ENCODE measurements around the gene HSPA8.
"Not testable (repeated sequence)": the region's sequence is repeated elsewhere in the genome, so short reads cannot be mapped to it uniquely, and the experiment has no call there.

HSPA8 gene

DNA sequence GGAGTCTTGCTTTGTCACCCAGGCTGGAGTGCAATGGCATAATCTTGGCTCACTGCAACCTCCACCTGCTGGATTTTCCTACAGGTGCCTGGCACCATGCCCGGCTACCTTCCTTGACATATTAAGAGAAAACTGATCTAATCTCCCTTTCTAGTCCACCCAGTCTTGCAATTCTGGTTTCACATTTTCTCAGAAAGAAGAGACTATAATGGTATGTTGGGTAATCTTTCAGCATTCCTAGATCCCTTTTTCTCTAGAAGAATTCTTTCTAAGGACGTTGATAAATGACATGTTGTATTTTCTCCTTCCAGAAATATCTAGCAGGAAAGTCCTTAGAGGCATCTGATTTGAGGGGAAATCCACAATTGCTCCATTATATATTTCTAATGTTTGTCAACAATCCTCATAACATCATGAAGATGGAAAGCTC, 10.4 kb upstream of the HSPA8 start:
- DNase-seq (ENCODE audit: low spot score): no peak

DNA sequence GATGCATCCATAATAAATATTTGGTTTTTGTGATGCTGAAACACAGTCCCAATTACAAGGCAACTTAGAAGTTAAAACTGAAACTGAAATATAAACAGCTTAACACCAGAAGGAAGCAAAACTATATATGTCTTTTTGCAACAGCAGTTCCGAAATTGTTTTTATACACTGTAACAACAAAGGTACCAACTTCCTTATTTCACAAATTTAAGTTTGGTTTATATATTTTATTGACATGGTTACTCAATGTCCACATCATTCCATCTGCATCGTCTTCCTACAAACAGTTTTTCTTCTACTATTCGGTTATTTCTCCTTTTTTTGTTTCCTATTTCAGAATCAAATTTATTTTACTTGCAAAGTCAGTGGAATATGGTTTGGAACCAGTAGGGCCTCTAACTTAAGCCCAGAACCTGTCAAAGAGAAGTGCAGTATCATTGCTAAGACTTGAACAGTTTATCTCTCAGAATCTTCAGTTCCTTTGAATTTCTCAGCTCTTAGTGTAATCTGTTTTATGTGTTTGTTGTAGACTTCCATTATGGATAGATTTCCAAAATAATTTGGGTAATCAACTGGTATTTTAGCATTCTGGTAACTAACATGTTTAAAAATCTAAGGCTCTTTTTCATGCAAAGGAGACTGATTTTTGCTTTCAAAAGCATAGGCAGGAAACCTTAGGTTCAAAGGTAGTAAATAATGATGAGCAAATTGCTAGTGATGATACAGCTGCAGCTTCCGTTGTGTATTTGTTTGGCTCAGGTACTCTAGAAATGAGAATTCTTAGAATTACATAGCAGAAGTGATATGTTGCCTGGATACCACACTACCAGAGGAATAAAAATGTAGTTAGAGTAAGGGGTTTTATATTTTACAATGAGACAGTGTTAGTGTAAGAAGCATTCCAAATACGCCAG, 8.2 kb upstream of the HSPA8 start:
- DNase-seq (ENCODE audit: low spot score): peak; percentile 77

DNA sequence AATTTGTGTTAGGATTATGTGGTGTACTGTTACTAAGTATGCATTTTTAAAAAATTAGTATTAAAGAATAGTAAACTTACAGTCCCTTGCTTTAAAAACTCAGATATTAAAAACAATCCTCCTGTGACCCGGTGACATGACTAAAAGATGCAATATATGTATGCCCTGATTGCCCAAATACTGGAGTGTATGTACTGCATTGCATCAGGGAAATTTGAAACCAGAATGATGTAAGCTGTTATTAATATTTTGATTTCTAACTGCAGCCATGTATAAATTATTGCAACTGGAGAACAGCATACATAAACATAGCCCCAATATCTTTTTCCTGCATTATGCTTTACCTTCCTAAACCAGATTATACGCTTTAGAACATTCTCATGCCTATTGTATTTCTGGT, 3.7 kb upstream of the HSPA8 start:
- no peak for DNase-seq (ENCODE audit: low spot score)

DNA sequence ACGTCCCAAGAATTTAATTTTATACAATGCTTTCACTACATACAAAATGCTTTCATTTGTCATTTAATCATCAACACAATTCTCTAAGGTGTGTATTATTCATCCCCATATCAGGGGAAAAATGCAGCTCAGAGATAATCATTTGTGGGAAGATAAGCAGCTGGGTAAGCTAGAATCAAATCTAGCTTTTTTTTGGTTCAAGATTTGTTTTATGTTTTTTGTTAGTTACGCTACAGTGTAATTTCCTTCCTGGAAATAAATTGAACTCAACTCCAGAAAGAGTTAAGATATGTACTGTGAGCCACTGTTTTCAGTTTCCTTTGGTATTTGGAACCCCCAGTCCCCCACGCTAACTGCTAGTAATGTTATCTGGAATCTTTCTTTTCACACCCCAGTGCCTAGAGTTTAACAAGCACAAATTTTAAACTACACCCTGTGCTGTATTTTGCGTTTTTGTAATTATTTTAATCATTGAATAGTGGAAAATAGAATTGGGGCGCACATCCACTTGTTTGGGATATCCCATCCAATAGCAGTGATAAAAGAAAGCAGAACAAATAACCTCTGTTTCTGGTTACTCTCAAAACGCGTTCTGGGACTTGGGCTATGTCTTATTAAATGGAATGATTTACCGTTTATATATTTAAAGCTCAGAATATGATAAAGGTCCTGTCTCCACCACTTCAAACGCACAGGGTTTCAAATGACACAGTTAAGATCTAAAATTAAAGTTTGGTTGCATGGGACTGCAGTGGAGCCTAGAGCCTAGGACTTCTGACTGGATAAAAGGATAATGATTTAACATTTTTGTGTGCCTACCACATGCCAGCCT, 2.1 kb upstream of the HSPA8 start:
- peak; percentile 58 for DNase-seq (ENCODE audit: low spot score)

DNA sequence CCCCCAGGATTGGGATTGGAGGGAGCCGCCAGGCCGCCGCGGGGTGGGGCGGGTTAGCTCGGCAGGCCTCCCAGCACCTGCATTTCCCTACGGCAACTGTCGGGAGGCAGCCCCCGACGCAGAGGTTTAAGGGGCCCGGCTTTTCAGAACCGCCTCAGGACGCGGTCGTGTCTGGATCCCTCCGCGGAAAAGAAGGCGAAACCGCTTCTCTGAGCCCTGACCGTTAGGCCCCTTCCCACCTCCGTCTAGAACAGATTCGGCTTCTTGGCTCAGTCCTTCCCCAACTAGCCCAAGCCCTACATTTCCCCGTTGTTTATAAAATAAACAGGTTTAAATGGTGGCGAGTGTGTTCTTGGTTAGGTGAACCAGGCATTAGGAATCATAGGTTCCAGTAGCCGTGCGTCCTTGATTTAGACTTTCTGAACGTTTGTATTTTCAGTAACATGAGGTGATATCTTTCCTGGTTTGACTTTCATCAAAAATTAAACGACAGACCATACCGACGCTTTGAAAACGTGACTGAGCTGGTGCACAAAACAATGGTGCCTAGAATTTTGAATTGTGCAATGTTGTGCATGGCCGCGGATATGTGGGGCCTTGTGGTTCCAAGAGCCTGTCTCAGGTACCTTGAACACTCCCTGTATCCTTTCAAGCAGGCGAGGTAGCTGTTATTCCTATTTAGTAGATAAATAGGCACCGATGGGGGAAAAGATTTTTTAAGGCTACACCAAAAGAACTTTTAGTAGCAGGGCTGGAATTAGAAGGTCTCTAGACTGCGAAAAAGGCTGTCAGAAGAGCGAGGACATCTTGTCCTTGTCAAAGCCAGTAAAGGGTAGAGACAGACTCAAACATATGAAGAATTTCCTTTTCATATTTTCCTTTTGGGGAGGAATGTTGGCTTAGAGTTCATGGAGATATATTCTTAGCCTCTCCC, 1.2 kb upstream of the HSPA8 start:
- no peak for DNase-seq (ENCODE audit: low spot score)

DNA sequence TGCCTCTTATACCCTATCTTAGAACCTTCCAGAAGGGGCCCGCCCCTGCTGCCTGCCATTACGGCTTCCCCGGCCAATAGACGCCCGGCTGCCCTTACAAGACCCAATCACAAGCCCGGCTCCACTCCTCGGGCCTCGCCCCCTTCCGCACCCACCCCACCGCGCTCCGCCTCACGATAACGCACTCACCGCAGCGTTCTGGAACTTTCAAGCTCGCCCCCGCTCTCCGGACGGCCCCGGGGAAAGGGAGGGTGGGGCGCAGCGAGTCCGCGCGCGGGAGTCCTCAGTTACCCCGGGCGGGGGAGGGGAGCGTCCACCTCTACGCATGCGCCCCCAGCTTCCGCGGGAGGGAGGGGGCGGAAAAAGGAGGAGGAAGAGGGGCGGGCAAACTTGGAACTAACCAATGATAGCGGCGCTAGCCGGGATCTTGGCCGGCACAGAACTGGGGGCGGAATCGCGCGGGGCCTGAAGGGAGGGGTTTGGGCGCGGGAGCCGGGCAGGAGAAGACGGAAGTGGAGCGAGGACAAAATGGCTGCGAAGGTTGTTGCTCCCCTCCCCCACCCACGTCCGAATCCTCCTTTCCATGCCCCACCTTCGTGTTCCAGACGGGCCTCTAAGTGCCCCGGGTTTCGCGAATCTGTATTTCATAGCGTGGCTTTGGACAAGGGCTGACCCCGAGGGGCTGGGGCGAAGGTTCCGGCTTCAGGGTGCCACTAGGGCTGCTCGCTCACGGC, 389 bp upstream of the HSPA8 start:
- peak; percentile 99 for DNase-seq (ENCODE audit: low spot score)

DNA sequence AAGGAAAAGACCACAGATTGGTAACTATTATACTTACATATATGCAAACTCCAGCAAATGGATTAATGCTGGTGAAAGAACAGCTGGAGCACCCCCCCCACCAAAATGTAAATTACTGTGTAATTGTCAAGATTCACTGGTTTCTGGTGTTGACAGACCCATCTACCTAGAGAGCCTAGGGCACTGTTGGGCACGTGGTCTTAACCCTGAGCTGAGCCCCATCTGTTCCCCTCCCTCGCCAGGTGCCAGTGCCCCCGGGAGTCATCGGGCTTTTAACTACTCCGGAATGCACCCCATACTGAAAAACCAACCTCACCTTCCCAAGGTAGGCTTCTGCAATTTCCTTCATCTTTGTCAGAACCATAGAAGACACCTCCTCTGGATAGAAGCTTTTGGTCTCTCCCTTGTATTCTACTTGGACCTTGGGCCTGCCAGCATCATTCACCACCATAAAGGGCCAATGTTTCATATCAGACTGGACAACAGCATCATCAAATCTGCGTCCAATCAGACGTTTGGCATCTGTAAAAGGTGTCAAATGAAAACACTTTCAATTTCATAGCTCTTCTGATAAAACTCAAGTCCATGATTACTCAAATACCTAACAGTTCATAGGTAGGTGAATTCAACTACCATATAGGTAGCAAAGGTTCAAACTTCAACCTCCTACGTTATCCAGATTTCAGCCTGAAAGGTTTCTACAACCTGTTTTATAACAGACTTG, 1.5 kb downstream of the HSPA8 start:
- DNase-seq (ENCODE audit: low spot score): no peak

DNA sequence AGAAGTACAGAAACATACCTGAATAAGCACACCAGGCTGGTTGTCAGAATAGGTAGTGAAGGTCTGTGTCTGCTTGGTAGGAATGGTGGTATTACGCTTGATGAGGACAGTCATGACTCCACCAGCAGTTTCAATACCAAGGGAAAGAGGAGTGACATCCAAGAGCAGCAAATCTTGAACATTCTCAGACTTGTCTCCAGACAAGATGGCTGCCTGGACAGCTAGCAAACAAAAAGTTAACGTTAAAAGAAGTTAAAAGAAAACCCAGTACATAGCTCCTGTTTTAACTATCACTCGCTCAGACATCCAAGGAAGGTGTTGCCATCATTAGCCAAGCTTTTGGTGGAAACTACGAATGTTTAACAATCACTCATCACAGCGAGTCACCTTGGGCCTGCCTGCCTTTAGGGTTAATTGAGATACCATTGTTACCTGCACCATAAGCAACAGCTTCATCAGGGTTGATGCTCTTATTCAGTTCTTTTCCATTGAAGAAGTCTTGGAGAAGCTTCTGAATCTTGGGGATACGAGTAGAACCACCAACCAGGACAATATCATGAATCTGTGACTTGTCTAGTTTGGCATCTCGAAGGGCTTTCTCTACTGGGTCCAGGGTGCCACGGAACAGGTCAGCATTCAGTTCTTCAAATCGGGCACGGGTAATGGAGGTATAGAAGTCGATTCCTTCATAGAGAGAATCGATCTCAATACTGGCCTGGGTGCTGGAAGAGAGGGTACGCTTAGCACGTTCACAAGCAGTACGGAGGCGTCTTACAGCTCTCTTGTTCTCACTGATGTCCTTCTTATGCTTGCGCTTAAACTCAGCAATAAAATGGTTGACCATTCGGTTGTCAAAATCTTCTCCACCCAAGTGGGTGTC, 2.7 kb downstream of the HSPA8 start:
- DNase-seq (ENCODE audit: low spot score): not testable (repeated sequence)

DNA sequence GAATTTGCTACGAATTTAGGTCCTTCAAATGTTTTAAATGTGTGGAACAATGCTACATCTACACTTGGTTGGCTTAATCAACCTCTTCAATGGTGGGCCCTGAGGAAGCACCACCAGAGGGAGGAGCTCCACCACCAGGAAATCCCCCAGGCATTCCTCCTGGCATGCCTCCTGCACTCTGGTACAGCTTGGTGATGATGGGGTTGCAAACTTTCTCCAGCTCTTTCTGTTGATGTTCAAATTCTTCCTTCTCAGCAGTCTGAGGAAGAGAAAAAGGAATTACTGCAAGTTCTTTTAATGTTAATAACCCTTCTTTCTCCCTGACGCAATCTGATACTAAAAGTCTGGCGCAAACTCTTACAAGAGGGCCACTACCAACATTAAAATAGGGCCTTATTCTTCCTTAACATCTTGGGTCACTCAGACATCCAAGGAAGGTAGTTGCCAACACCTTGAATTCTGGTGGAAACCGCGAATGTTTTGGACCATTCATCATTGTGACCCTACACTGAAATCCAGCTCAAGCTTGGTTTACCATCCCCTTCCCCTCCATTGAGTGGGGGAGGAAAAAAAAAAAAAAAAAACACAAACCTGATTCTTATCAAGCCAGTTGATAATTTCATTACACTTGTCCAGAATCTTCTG, 4.2 kb downstream of the HSPA8 start:
- no peak for DNase-seq (ENCODE audit: low spot score)

DNA sequence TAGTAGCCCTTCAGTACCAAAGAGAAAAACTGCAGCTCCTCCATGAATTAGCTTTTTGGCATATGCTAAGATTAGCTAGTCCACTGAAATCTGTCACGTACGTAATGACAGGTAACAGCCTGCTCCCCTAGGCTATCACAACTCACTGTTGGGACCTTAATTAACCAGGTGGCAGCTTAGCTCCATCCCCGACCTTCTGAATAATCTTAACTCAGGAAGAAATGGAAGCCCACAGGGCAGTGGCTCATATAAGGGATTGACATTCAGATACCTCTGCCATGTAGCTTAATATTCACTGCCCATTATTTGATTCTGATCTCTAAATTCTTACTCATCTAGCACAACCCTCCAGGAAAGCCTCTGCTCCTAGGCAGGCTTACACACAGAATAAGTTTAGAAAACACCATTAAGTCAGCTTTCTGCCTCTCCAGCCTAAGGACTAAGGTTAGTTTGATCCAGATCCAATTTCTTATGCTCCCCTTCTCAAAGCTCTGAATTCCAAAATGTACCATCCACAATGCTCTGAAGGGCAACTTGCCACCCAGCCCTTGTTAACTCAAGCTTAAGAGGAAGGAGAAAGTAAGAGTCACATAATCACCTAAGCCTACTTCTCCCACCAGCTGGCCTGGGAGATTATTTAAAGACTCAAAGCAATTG, 5.0 kb downstream of the HSPA8 start:
- DNase-seq (ENCODE audit: low spot score): no peak

DNA sequence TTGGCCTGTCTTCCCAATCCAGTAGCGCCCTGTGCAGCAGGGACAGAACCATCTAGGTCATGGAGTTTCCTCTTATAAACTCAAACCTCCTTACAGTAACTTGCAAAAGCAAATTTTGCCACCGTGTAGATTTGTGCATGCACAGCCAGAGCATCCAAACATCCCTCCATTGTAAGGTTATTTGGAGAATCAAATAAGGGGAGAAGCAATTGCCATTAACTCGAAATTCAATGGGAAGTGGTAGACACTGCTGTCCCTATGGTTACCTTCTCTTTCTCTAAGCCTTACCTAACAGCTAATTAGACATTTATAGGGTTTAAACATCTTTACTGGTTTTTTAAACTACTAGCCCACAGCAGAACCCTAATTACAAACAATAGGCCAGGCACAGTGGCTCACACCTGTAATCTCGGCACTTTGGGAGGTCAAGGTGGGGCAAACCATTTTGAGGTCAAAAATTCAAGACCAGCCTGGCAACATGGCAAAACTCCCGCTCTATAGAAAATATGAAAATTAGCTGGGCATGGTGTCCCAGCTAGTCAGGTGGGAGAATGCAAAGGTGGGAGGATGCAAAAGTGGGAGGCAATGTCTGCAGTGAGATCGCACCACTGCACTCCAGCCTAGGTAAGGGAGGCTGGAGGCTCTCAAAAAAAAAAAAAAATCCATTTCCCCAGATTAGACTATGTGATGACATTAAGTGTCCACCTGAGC, 6.6 kb downstream of the HSPA8 start:
- no peak for DNase-seq (ENCODE audit: low spot score)

DNA sequence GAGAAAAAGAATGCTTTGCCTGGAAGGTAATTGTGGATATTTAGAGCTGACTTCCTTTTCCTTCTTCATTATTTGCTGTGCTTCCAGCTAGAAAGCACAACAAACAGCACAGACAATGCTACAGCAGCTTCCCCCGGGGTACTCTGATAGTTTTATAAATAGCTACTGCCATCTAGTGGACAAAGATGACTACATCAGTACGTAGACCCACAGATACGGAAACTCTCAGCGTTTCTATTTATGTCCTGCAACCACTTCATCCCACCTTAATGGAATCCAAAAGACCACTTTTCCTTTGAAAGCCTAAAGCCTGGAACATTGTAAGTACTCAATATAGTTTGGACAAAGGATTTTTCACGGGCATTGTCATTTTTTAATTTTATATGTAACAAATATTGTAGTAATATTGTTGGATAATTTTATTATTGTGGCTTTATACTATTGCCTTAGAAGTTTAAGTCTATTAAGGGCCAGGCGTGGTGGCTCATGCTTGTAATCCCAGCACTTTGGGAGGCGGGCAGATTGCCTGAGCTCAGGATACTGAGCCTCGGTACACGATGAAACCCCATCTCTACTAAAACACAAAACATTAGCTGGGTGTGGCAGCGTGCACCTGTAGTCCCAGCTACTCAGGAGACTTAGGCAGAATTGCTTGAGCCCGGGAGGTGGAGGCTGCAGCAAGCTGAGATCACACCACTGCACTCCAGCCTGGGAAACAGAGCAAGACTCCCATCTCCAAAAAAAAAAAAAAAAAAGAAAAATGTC, 7.5 kb downstream of the HSPA8 start:
- peak; percentile 74 for DNase-seq (ENCODE audit: low spot score)

DNA sequence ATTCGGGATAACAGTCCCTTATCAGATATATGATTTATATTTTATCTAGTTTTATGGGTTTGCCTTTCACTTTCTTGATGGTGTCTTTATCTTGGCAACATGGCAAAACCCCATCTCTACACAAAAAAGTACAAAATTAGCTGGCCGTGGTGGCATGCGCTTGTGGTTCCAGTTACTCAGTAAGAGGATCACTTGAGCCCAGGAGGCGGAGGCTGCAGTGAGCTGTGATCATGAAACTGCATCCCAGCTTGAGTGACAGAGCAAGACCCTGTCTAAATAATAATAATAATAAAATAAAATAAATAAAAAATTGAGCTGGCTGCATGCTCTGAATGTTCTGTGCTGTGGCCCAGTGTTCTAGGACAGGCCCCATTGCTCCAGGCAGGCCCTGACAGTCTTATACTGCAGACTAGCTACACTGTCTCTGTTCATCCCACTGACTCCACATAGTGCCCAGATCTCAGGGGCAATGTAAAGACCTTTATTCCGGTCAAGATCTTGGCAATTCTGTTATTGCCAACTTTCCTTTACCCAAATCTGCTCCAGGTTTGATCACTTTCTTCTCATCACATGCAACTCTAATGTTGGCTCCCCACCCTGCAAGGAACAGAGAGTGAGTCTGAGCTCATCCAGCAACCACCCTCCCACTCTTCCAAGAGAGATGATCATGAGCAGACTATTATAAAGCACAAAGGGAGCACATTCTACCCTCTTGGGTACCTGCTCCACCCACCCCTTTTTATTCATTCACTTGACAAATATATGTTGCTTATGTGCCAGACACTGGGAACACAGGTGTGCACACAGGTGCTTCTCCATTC, 8.8 kb downstream of the HSPA8 start:
- DNase-seq (ENCODE audit: low spot score): no peak

DNA sequence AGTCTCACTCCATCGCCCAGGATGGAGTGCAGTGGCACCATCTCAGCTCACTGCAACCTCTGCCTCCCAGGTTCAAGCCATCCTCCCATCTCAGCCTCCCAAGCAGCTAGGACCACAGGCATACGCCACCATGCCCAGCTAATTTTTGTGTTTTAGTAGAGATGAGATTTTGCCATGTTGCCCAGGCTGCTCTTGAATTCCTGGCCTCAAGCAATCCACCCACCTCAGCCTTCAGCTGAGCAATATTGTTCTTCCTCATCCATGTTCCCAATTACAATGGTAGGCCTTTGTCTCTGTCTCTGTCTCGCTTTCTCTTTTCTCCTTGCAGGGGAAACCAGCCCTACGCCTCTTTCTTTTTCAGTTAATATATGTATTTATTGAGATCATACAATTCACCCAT, 10.3 kb downstream of the HSPA8 start:
- DNase-seq (ENCODE audit: low spot score): no peak

DNA sequence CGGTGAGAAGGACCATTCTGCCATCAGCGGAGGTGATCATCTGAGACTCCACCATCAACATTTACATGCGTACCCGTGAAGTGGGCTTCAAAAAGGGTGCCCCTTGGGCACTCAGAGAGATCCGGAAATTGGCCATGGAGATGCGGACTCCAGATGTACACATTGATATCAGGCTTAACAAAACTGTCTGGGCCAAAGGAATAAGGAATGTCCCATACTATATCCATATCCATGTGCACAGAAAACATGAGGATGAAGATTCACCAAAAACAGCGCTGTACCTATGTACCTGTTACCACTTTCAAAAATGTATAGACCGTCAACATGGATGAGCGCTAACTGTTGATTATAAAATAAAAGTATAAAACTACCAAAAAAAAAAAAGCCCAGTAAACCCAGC, 10.8 kb downstream of the HSPA8 start:
- DNase-seq (ENCODE audit: low spot score): no peak

DNA sequence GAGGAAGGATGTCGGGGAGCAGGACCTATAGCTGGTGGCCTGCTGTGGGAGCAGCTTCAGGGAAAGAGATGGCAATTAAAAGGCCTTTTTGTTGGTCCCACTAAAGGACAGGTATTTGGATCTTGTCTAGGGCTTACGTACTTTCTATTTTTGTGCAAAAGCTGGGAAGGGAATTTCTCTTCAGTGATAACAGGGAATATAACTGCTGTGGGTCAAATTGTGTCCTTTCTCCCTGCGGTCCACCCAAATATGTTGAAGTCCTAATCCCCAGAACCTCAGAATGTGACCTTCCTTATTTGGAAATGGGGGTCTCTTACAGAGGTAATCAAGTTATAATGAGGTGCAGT, 14.0 kb downstream of the HSPA8 start:
- DNase-seq (ENCODE audit: low spot score): no peak

Measured in CD4-positive, alpha-beta T cell treated with Interleukin-15 for 4 hours (primary cell).